ENCODE measurements around the gene REG1B.

The REG1B gene

DNA sequence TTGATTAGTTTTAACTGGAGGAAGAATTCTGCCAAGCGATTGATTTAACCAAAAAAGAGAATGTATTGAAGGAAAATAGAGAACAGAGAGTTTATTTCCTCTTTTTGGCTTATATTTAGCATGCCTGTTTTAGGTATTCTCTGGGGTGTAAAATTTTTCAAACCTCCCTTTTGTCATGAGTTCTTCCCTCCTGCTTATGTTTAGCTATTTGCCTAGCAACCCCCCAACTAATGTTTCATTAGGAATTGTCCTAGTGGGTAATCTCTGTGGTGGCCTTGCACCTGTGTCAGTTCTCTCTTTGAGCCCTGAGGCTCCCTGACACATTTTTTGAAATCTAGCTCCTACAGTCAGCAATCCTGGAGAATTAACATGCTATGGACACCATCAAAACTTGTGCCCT lies 12.5 kb upstream of the REG1B start:
- Histone ChIP-seq H3K4me3 (ENCODE audit: low read depth in 1 of 2, low read length in 1 of 2) (no peak overlapping the region), H3K4me1 (ENCODE audit: control insufficient read depth in 1 of 2, insufficient read depth in 1 of 2, low read depth in 1 of 2, low read length in 1 of 2) (no peaks in the 10 kb centered on the region), H3K27ac (no peak overlapping the region), H3K9me3 (no peaks in the 10 kb centered on the region), H3K27me3 (no peaks in the 10 kb centered on the region), H3K36me3 (no peaks in the 10 kb centered on the region)
- TF ChIP-seq, protein P1, sequence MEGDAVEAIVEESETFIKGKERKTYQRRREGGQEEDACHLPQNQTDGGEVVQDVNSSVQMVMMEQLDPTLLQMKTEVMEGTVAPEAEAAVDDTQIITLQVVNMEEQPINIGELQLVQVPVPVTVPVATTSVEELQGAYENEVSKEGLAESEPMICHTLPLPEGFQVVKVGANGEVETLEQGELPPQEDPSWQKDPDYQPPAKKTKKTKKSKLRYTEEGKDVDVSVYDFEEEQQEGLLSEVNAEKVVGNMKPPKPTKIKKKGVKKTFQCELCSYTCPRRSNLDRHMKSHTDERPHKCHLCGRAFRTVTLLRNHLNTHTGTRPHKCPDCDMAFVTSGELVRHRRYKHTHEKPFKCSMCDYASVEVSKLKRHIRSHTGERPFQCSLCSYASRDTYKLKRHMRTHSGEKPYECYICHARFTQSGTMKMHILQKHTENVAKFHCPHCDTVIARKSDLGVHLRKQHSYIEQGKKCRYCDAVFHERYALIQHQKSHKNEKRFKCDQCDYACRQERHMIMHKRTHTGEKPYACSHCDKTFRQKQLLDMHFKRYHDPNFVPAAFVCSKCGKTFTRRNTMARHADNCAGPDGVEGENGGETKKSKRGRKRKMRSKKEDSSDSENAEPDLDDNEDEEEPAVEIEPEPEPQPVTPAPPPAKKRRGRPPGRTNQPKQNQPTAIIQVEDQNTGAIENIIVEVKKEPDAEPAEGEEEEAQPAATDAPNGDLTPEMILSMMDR (IDR thresholded peaks at IDR 0.05): no peak

DNA sequence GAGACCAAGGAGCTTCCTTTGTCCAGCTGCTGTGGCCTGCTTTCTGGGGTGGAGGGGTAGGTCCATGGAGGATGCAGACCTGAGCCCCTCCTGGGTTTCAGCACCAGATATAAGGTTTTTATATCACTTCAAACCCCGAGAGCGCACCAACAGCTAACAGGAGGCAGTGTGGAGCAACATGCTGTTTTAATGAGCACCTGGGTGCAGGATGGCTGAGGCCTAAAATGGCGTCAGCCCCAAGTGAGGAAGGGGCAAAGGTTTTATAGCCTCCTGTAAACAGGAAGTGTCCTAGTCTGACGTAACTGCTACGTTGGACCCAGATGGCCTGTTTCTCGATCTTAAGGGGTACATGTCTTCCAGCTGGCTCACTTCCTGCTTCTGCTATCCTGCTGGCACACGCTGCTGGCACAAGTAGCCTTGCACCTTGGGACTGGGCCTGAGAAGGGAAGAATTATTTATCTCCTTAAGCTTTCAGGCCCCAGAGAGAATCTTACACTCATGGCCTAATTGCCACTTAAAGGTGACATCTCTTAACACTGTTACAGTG lies 11.4 kb upstream of the REG1B start:
- Histone ChIP-seq H3K27ac (no peak overlapping the region), H3K36me3 (no peaks in the 10 kb centered on the region), H3K27me3 (no peaks in the 10 kb centered on the region), H3K9me3 (no peaks in the 10 kb centered on the region), H3K4me3 (ENCODE audit: low read depth in 1 of 2, low read length in 1 of 2) (no peak overlapping the region), H3K4me1 (ENCODE audit: control insufficient read depth in 1 of 2, insufficient read depth in 1 of 2, low read depth in 1 of 2, low read length in 1 of 2) (no peaks in the 10 kb centered on the region)
- TF ChIP-seq, protein P1 (IDR thresholded peaks at IDR 0.05): no peak

DNA sequence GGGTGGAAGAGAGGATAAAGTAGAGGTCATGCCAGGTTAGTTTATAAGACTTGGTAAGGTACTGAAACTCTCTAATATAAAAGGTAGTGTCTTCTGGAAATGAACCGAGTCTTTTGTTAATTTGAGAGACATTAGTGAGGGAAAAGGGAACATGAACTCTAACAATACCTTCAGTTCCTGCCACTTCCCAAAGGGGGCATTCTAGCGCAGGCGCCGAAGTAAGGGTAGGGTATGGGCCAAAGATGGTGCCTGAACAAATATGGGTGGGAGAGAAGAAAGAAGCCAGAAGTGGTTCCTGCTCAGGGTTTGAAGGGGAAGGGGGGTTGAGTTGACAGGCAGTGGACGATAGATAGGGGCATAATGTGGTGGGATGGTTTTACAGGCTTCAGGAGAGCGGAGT lies 10.1 kb upstream of the REG1B start:
- Histone ChIP-seq H3K27me3 (no peaks in the 10 kb centered on the region), H3K36me3 (no peaks in the 10 kb centered on the region), H3K4me3 (ENCODE audit: low read depth in 1 of 2, low read length in 1 of 2) (no peak overlapping the region), H3K4me1 (ENCODE audit: control insufficient read depth in 1 of 2, insufficient read depth in 1 of 2, low read depth in 1 of 2, low read length in 1 of 2) (no peaks in the 10 kb centered on the region), H3K9me3 (no peaks in the 10 kb centered on the region), H3K27ac (no peak overlapping the region)
- TF ChIP-seq, protein P1 (IDR thresholded peaks at IDR 0.05): no peak

DNA sequence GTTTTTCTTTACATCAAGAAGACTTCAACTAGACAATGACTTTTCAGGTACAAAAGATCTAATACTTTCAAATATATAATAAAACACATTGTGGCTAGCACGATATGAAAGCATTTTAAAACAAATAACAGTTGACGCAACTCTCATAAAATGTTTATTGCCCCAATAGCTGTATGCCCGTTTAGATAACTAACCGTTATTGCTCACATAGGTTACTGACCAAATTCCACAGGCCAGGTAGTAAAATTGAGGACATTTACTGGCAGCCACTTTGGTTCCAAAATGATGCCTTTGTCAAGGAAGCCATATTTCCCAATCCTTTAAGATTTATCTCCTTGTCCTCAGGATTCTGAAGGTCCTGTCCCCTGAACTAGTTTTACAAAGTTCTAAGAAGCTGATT lies 2.9 kb upstream of the REG1B start:
- Histone ChIP-seq H3K9me3 (no peaks in the 10 kb centered on the region), H3K27me3 (no peaks in the 10 kb centered on the region), H3K4me1 (ENCODE audit: control insufficient read depth in 1 of 2, insufficient read depth in 1 of 2, low read depth in 1 of 2, low read length in 1 of 2) (no peaks in the 10 kb centered on the region), H3K4me3 (ENCODE audit: low read depth in 1 of 2, low read length in 1 of 2) (no peak overlapping the region), H3K27ac (no peak overlapping the region), H3K36me3 (no peaks in the 10 kb centered on the region)
- TF ChIP-seq, protein P1 (IDR thresholded peaks at IDR 0.05): no peak

GRCh38 chr2:79086255-79086654 lies 1.5 kb downstream of the REG1B start:
- no peak overlapping the region for H3K4me3 ChIP-seq (ENCODE audit: low read depth in 1 of 2, low read length in 1 of 2)
- H3K4me1 ChIP-seq (ENCODE audit: control insufficient read depth in 1 of 2, insufficient read depth in 1 of 2, low read depth in 1 of 2, low read length in 1 of 2): no peaks in the 10 kb centered on the region
- H3K27me3 ChIP-seq: no peaks in the 10 kb centered on the region
- TF ChIP-seq, protein P1 (IDR thresholded peaks at IDR 0.05): no peak
- no peaks in the 10 kb centered on the region for H3K9me3 ChIP-seq
- no peak overlapping the region for H3K27ac ChIP-seq
- no peaks in the 10 kb centered on the region for H3K36me3 ChIP-seq

DNA sequence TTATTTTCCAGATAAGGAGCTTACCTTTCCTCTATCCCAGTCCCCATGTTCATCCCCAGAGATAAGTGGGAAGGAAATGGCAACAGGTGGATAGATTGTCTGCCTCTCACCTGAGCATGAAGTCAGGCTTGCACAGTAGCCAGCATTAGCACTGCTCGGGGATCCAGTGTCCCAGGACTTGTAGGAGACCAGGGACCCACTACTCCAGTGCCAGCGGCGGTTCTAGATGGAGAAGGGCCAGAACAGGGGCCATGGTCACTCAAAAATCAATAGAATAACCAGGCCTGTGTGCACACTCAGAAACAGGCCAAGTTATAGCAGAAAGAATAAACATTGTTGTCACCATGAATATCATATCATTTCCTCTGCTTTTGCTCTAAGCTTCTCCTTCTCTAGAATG lies 2.4 kb downstream of the REG1B start:
- no peaks in the 10 kb centered on the region for H3K36me3 ChIP-seq
- H3K27me3 ChIP-seq: no peaks in the 10 kb centered on the region
- no peak overlapping the region for H3K4me3 ChIP-seq (ENCODE audit: low read depth in 1 of 2, low read length in 1 of 2)
- H3K4me1 ChIP-seq (ENCODE audit: control insufficient read depth in 1 of 2, insufficient read depth in 1 of 2, low read depth in 1 of 2, low read length in 1 of 2): no peaks in the 10 kb centered on the region
- no peak overlapping the region for H3K27ac ChIP-seq
- H3K9me3 ChIP-seq: no peaks in the 10 kb centered on the region
- TF ChIP-seq, protein P1 (IDR thresholded peaks at IDR 0.05): no peak
